Uterine smooth muscle cell (primary cell): Measurements from ENCODE around the gene ACTR5. TPM values are rescaled to one million over a fixed set of nuclear protein-coding genes. Genes with fewer than 3 reads are reported as not detected.

Source experiments
- total RNA-seq: library from RNA; depleted of rRNA; stranded (reverse); fragments of >200 nt; gene quantifications from 2 replicates; pipeline ENCODE4 v1.2.3, GENCODE V29; 2014

The ACTR5 gene
- 7.6 and 8.9 TPM in 2 replicates for total RNA-seq

GRCh38 chr20:38748097-38748860, at the start of gene ACTR5:
Gene ACTR5 (plus strand): TSS chr20:38748460. CDS start chr20:38748479, 19 bp downstream.

GRCh38 chr20:38723848-38724625, 24.2 kb upstream of the ACTR5 start, which contains the start of gene SLC32A1:
Gene SLC32A1 (plus strand): TSS chr20:38724486. CDS start chr20:38724725, 239 bp downstream.

GRCh38 chr20:38805502-38805957, 57.3 kb downstream of the ACTR5 start, which contains the start of gene PPP1R16B:
Gene PPP1R16B (plus strand): TSS chr20:38805697. CDS start chr20:38835926, 30,229 bp downstream.

Other genes starting within 250 kb of the ACTR5 start
- gene ADIG, start 167.3 kb upstream of the ACTR5 start, total RNA-seq: not detected in 2 replicates
- under 0.01 TPM in 1 of 2 replicates, not detected in the other for gene ARHGAP40, start 146.7 kb upstream of the ACTR5 start, total RNA-seq
- not detected in 2 replicates for gene SLC32A1, start 24.0 kb upstream of the ACTR5 start, total RNA-seq
- gene PPP1R16B, start 57.2 kb downstream of the ACTR5 start, total RNA-seq: 0.12 and 5.3 TPM in 2 replicates
- 17.7 and 48.3 TPM in 2 replicates for gene FAM83D, start 178.0 kb downstream of the ACTR5 start, total RNA-seq
- 15.2 and 16.7 TPM in 2 replicates for gene DHX35, start 213.9 kb downstream of the ACTR5 start, total RNA-seq